Measurements from ENCODE around the gene TGFBR3. TPM values are rescaled to one million over a fixed set of nuclear protein-coding genes. Genes with fewer than 3 reads are reported as not detected.

Gene TGFBR3
- total RNA-seq, 1 experiment from 2014 or later, result 14.5 TPM

DNA sequence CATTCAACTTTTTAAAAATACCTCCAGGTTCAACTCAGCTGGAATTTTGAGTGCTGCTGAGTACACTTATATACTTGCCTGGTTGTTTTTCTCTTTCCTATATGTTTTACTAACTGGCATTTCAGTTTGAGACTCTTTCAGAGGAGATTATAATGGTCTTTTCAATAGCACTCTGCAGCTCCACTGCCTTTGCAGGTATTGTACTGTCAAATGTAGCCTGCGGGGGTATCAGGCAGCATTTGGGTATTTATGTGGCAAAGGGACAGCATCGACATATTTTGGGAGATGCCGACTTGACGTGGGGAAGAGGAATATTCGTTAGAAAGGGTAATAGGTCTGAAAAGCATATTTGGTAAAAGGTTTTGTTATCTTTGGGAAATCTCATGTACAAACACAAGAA lies 11.1 kb upstream of the TGFBR3 start:
- H3K27ac ChIP-seq (ENCODE audit: low read length), result no peak overlapping the region
- ChIA-PET POLR2A (interaction anchor here (0.6 kb wide), 1 partner anchor 25 kb away, joined by 3 read pairs; no protein-coding TSS in a partner anchor), CTCF (no interaction called here)
- intact Hi-C loops (cut with micrococcal nuclease; ENCODE audit: unreplicated experiment) (no loop called here), in situ Hi-C loops (cut with HindIII; ENCODE audit: low pct_unique_long_range_greater_than_20kb, low sequenced_read_pairs) (no loop called here)
- no peaks in the 10 kb centered on the region for H3K36me3 ChIP-seq (ENCODE audit: control insufficient read depth, insufficient read depth, low read length)
- H3K4me1 ChIP-seq (ENCODE audit: control insufficient read depth, insufficient read depth, low read length), result no peaks in the 10 kb centered on the region
- no peak for DNase-seq (ENCODE audit: low read depth, low spot score)
- no peak for TF ChIP-seq SIN3A (IDR thresholded peaks at IDR 0.05; ENCODE audit: borderline replicate concordance, insufficient read depth, low read depth, low read length)
- TF ChIP-seq, protein P1, sequence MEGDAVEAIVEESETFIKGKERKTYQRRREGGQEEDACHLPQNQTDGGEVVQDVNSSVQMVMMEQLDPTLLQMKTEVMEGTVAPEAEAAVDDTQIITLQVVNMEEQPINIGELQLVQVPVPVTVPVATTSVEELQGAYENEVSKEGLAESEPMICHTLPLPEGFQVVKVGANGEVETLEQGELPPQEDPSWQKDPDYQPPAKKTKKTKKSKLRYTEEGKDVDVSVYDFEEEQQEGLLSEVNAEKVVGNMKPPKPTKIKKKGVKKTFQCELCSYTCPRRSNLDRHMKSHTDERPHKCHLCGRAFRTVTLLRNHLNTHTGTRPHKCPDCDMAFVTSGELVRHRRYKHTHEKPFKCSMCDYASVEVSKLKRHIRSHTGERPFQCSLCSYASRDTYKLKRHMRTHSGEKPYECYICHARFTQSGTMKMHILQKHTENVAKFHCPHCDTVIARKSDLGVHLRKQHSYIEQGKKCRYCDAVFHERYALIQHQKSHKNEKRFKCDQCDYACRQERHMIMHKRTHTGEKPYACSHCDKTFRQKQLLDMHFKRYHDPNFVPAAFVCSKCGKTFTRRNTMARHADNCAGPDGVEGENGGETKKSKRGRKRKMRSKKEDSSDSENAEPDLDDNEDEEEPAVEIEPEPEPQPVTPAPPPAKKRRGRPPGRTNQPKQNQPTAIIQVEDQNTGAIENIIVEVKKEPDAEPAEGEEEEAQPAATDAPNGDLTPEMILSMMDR (IDR thresholded peaks at IDR 0.05), result no peak
- no peak for TF ChIP-seq POLR2AphosphoS5 (IDR thresholded peaks at IDR 0.05; ENCODE audit: low read depth, low read length)
- no peak for TF ChIP-seq TCF7L2 (IDR thresholded peaks at IDR 0.05; ENCODE audit: low read depth, low read length)
- TF ChIP-seq, protein P2, sequence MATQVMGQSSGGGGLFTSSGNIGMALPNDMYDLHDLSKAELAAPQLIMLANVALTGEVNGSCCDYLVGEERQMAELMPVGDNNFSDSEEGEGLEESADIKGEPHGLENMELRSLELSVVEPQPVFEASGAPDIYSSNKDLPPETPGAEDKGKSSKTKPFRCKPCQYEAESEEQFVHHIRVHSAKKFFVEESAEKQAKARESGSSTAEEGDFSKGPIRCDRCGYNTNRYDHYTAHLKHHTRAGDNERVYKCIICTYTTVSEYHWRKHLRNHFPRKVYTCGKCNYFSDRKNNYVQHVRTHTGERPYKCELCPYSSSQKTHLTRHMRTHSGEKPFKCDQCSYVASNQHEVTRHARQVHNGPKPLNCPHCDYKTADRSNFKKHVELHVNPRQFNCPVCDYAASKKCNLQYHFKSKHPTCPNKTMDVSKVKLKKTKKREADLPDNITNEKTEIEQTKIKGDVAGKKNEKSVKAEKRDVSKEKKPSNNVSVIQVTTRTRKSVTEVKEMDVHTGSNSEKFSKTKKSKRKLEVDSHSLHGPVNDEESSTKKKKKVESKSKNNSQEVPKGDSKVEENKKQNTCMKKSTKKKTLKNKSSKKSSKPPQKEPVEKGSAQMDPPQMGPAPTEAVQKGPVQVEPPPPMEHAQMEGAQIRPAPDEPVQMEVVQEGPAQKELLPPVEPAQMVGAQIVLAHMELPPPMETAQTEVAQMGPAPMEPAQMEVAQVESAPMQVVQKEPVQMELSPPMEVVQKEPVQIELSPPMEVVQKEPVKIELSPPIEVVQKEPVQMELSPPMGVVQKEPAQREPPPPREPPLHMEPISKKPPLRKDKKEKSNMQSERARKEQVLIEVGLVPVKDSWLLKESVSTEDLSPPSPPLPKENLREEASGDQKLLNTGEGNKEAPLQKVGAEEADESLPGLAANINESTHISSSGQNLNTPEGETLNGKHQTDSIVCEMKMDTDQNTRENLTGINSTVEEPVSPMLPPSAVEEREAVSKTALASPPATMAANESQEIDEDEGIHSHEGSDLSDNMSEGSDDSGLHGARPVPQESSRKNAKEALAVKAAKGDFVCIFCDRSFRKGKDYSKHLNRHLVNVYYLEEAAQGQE (IDR thresholded peaks at IDR 0.05; ENCODE audit: insufficient read depth in 1 of 2, low read depth in 2 of 2, low read length in 1 of 2), result no peak
- no TSS peak for BruUV-seq (replicated peaks)
- no peaks in the 10 kb centered on the region for H3K9me3 ChIP-seq (ENCODE audit: control insufficient read depth, insufficient read depth, low read depth, low read length)
- ATAC-seq, result no peak
- H3K27me3 ChIP-seq (ENCODE audit: control insufficient read depth, insufficient read depth, low read length), result no peaks in the 10 kb centered on the region
- H3K4me3 ChIP-seq (ENCODE audit: low read depth in 2 of 2, low read length in 2 of 2), result no peak overlapping the region

DNA sequence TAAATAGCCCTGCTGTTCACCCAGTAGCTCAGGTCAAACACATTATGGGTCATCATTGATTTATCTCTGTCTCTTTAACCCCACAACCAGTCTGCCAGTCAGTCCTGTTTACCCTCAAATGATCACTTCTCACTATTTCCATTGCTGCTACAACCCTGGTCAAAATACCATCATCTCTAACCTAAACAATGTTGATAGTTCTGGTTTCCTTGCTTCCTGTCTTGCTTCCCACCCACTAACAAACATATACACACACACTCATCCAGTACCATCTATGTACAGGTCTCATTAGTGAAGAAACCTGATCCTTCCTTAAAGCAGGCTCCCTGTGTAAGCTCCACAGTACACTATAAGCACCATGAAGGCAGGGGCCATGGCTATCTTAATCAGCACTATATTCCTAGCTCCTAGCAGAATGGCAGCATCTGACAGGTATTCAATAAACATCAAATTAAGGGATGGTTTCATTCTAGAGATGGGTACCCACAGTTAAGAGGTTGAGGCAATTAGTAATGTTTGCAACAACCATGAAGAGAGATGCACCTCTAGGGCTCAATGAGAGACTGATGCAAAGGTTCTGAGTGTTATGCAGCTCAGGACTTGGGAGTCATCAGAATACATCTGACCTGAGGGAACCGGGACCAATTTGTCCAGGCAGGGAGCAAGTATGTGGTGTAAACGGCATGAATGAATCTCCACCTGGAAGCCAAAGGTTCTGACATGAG lies 10.0 kb upstream of the TGFBR3 start:
- Histone ChIP-seq H3K4me1 (ENCODE audit: control insufficient read depth, insufficient read depth, low read length) (no peaks in the 10 kb centered on the region), H3K27ac (ENCODE audit: low read length) (no peak overlapping the region), H3K36me3 (ENCODE audit: control insufficient read depth, insufficient read depth, low read length) (no peaks in the 10 kb centered on the region), H3K9me3 (ENCODE audit: control insufficient read depth, insufficient read depth, low read depth, low read length) (no peaks in the 10 kb centered on the region), H3K4me3 (ENCODE audit: low read depth in 2 of 2, low read length in 2 of 2) (no peak overlapping the region), H3K27me3 (ENCODE audit: control insufficient read depth, insufficient read depth, low read length) (no peaks in the 10 kb centered on the region)
- TF ChIP-seq TCF7L2 (IDR thresholded peaks at IDR 0.05; ENCODE audit: low read depth, low read length) (no peak), SIN3A (IDR thresholded peaks at IDR 0.05; ENCODE audit: borderline replicate concordance, insufficient read depth, low read depth, low read length) (no peak), POLR2AphosphoS5 (IDR thresholded peaks at IDR 0.05; ENCODE audit: low read depth, low read length) (no peak)
- TF ChIP-seq, protein P2 (IDR thresholded peaks at IDR 0.05; ENCODE audit: insufficient read depth in 1 of 2, low read depth in 2 of 2, low read length in 1 of 2), result no peak
- TF ChIP-seq, protein P1 (IDR thresholded peaks at IDR 0.05), result no peak
- intact Hi-C loops (cut with micrococcal nuclease; ENCODE audit: unreplicated experiment) (no loop called here), in situ Hi-C loops (cut with HindIII; ENCODE audit: low pct_unique_long_range_greater_than_20kb, low sequenced_read_pairs) (no loop called here)
- no peak for ATAC-seq
- ChIA-PET CTCF (no interaction called here), POLR2A (no interaction called here)
- no TSS peak for BruUV-seq (replicated peaks)
- no peak for DNase-seq (ENCODE audit: low read depth, low spot score)

All from Panc1 (cell line).